ENCODE results near the gene SNX4.

Gene SNX4

DNA sequence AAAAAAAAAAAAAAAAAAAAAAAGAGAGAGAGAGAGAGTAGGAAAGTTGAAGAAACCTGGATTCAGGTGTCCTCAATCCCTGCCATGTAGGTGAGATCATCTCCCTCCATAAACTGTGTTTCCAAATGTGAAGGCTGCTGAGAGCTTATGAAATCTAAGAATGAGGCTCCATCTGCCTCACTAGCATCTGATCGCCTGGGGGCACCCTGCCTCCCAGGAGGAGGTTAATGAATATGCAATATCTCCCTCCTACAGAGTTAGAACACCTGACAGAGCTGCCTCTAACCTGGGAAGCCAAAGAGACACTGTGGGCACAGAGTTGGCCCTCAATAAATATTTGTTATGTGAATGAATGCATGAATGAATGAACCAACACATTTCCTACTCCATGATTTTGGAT, 121.0 kb downstream of the SNX4 start:
- no peak for DNase-seq

All from bone marrow (tissue), 2 donors.